ENCODE data around the gene SHISA9.

SHISA9 gene

GRCh38 chr16:13171313-13171712 lies 269.9 kb downstream of the SHISA9 start:
- H3K36me3 ChIP-seq (ENCODE audit: insufficient read depth, low read length), result no peaks in the 10 kb centered on the region
- H3F3A ChIP-seq (ENCODE audit: insufficient read depth, low read length), result no peaks in the 10 kb centered on the region
- H3K4me3 ChIP-seq (ENCODE audit: low read depth, low read length, poor library complexity, severe bottlenecking), result no peak overlapping the region
- no peak overlapping the region for H2AFZ ChIP-seq (ENCODE audit: low read length)
- no peaks in the 10 kb centered on the region for H3K9me3 ChIP-seq (ENCODE audit: low read length)
- no peaks in the 10 kb centered on the region for H3K27me3 ChIP-seq (ENCODE audit: insufficient read depth, low read length)
- H3K27ac ChIP-seq (ENCODE audit: low read depth, low read length, poor library complexity, severe bottlenecking), result no peak overlapping the region
- H3K9ac ChIP-seq (ENCODE audit: low read length), result no peak overlapping the region
- no peaks in the 10 kb centered on the region for H3K4me1 ChIP-seq (ENCODE audit: insufficient read depth, low read length, severe bottlenecking)
- H3K9me2 ChIP-seq (ENCODE audit: low read depth, low read length), result no peaks in the 10 kb centered on the region
- H4K20me1 ChIP-seq (ENCODE audit: insufficient read depth, low read length), result no peaks in the 10 kb centered on the region
- TF ChIP-seq EZH2 (IDR thresholded peaks at IDR 0.05; ENCODE audit: borderline replicate concordance, low read length) (no peak), CTCF (IDR thresholded peaks at IDR 0.05; ENCODE audit: low read length) (no peak)
- H3K79me2 ChIP-seq (ENCODE audit: insufficient read depth, low read length), result no peaks in the 10 kb centered on the region
- H3K4me2 ChIP-seq (ENCODE audit: low read length), result no peak overlapping the region

- Histone ChIP-seq H3K27ac (ENCODE audit: low read depth, low read length, poor library complexity, severe bottlenecking) (no peak overlapping the region), H3K79me2 (ENCODE audit: insufficient read depth, low read length) (no peaks in the 10 kb centered on the region), H2AFZ (ENCODE audit: low read length) (no peak overlapping the region), H4K20me1 (ENCODE audit: insufficient read depth, low read length) (no peaks in the 10 kb centered on the region), H3K4me2 (ENCODE audit: low read length) (no peak overlapping the region), H3K9me3 (ENCODE audit: low read length) (no peaks in the 10 kb centered on the region), H3K9me2 (ENCODE audit: low read depth, low read length) (no peaks in the 10 kb centered on the region), H3K9ac (ENCODE audit: low read length) (no peak overlapping the region), H3K4me1 (ENCODE audit: insufficient read depth, low read length, severe bottlenecking) (no peaks in the 10 kb centered on the region), H3F3A (ENCODE audit: insufficient read depth, low read length) (no peaks in the 10 kb centered on the region), H3K36me3 (ENCODE audit: insufficient read depth, low read length) (no peaks in the 10 kb centered on the region), H3K27me3 (ENCODE audit: insufficient read depth, low read length) (0 out of 2 replicates have a peak, but pooled peaks cover 3% of the 10 kb centered on the region), H3K4me3 (ENCODE audit: low read depth, low read length, poor library complexity, severe bottlenecking) (no peak overlapping the region)
- TF ChIP-seq CTCF (IDR thresholded peaks at IDR 0.05; ENCODE audit: low read length) (no peak), EZH2 (IDR thresholded peaks at IDR 0.05; ENCODE audit: borderline replicate concordance, low read length) (no peak)
These were observed 275.3 kb downstream of the SHISA9 start for GRCh38 chr16:13176711-13177110.

GRCh38 chr16:13178318-13178717 lies 276.9 kb downstream of the SHISA9 start:
- H3K4me1 ChIP-seq (ENCODE audit: insufficient read depth, low read length, severe bottlenecking), result no peaks in the 10 kb centered on the region
- H3K9me3 ChIP-seq (ENCODE audit: low read length), result no peaks in the 10 kb centered on the region
- H3K36me3 ChIP-seq (ENCODE audit: insufficient read depth, low read length), result no peaks in the 10 kb centered on the region
- no peak overlapping the region for H3K4me2 ChIP-seq (ENCODE audit: low read length)
- no peaks in the 10 kb centered on the region for H4K20me1 ChIP-seq (ENCODE audit: insufficient read depth, low read length)
- no peak overlapping the region for H3K9ac ChIP-seq (ENCODE audit: low read length)
- H2AFZ ChIP-seq (ENCODE audit: low read length), result no peak overlapping the region
- H3K27ac ChIP-seq (ENCODE audit: low read depth, low read length, poor library complexity, severe bottlenecking), result no peak overlapping the region
- H3K27me3 ChIP-seq (ENCODE audit: insufficient read depth, low read length), result 0 out of 2 replicates have a peak, but pooled peaks cover 3% of the 10 kb centered on the region
- no peaks in the 10 kb centered on the region for H3F3A ChIP-seq (ENCODE audit: insufficient read depth, low read length)
- TF ChIP-seq CTCF (IDR thresholded peaks at IDR 0.05; ENCODE audit: low read length), result no peak
- TF ChIP-seq EZH2 (IDR thresholded peaks at IDR 0.05; ENCODE audit: borderline replicate concordance, low read length), result no peak
- no peaks in the 10 kb centered on the region for H3K9me2 ChIP-seq (ENCODE audit: low read depth, low read length)
- no peak overlapping the region for H3K4me3 ChIP-seq (ENCODE audit: low read depth, low read length, poor library complexity, severe bottlenecking)
- no peaks in the 10 kb centered on the region for H3K79me2 ChIP-seq (ENCODE audit: insufficient read depth, low read length)

Measured in OCI-LY1 (cell line).